Spleen (tissue), 3 donors: ENCODE data around the gene CLEC4E.

ENCODE experiments used
- POLR2A ChIP-seq, 3 donors: fragments of 450-650 bp; IDR thresholded peaks; one replicate each; pipeline ENCODE4 v1.5.1; 2017; ENCODE audit warnings: antibody characterized with exemption in 3 of 3, mild to moderate bottlenecking in 1 of 3
- POLR2AphosphoS5 ChIP-seq, 3 donors: sonication (generic); formaldehyde crosslinking; IDR thresholded peaks; one replicate each; pipeline ENCODE4 v1.5.1; 2017; ENCODE audit warnings: antibody characterized with exemption in 3 of 3

DNA sequence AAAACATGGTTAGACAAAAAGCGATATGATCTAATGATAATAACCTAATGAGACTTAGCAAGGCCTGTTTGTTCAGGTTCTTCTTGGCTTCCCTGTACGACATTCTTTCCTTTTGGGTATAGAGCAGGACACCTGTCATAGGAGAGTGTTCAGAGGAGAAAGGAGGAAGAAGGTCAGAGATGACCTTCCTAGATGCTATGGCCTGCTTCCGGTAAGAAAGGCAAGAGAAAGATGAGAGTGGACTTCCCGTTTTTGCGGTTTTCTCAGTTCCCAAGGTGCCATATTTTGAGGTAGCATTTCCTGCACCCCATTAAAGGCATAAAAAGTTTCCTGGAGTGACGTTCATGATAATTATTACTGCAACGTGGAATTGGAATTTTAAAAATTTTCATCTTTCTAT, 8.7 kb downstream of the CLEC4E start:
- TF ChIP-seq POLR2A (IDR thresholded peaks at IDR 0.05) (no peak), POLR2AphosphoS5 (IDR thresholded peaks at IDR 0.05) (no peak)
